HCT116 (cell line): Measurements from ENCODE around the gene CHPT1.

Experiments
- CTCF ChIP-seq, 3 experiments: fragments of 200-600 bp in 1 of 3; sonication (generic) in 1 of 3; IDR thresholded peaks in 2 of 3; conservative IDR thresholded peaks in 1 of 3; 2 replicates each; pipeline ENCODE4 v1.5.1; 2012 to 2017; ENCODE audit warnings: low read depth in 2 of 3, low read length in 2 of 3, antibody characterized with exemption in 1 of 3, borderline replicate concordance in 1 of 3, control low read depth in 1 of 3, mild to moderate bottlenecking in 1 of 3, mixed read lengths in 1 of 3, mixed run types in 1 of 3, moderate library complexity in 1 of 3; ENCODE audit not compliant: insufficient read depth in 1 of 3
- EGR1 ChIP-seq: IDR thresholded peaks from 2 replicates; pipeline ENCODE4 v1.6.1; 2012; ENCODE audit warnings: low read depth
- POLR2A ChIP-seq: IDR thresholded peaks from 2 replicates; pipeline ENCODE4 v1.7.0; 2011; ENCODE audit warnings: borderline replicate concordance; ENCODE audit not compliant: insufficient read depth, insufficient read length; ENCODE audit errors: extremely low read depth
- POLR2AphosphoS5 ChIP-seq: IDR thresholded peaks from 2 replicates; pipeline ENCODE4 v1.6.1; 2011; ENCODE audit warnings: mild to moderate bottlenecking, low read depth, low read length, moderate library complexity
- ZBTB33 ChIP-seq: IDR thresholded peaks from 2 replicates; pipeline ENCODE4 v1.6.1; 2011; ENCODE audit warnings: mild to moderate bottlenecking, low read length, moderate library complexity; ENCODE audit not compliant: insufficient replicate concordance; ENCODE audit errors: extremely low read depth

- TF ChIP-seq CTCF (IDR thresholded peaks at IDR 0.05 in 2 of 3, conservative IDR thresholded peaks at IDR 0.05 in 1 of 3; ENCODE audit: borderline replicate concordance in 1 of 3, insufficient read depth in 1 of 3, low read depth in 2 of 3, low read length in 2 of 3), result no peak
- no peak for TF ChIP-seq EGR1
- TF ChIP-seq POLR2AphosphoS5, result no peak
- TF ChIP-seq ZBTB33, result no peak
- no peak for TF ChIP-seq POLR2A
Measured at GRCh38 chr12:101653030-101653429, 44.4 kb upstream of the CHPT1 start.
